HG03439 (cell line): Measurements from ENCODE around the gene PARD6B.
"Not testable (repeated sequence)": the region's sequence is repeated elsewhere in the genome, so short reads cannot be mapped to it uniquely, and the experiment has no call there.

Source experiments
- ATAC-seq: cut with Tn5 transposase; IDR thresholded peaks from one replicate; pipeline ENCODE4 v1.9.1; 2021; ENCODE audit warnings: mild to moderate bottlenecking, moderate library complexity; ENCODE audit not compliant: unreplicated experiment

Gene PARD6B

DNA sequence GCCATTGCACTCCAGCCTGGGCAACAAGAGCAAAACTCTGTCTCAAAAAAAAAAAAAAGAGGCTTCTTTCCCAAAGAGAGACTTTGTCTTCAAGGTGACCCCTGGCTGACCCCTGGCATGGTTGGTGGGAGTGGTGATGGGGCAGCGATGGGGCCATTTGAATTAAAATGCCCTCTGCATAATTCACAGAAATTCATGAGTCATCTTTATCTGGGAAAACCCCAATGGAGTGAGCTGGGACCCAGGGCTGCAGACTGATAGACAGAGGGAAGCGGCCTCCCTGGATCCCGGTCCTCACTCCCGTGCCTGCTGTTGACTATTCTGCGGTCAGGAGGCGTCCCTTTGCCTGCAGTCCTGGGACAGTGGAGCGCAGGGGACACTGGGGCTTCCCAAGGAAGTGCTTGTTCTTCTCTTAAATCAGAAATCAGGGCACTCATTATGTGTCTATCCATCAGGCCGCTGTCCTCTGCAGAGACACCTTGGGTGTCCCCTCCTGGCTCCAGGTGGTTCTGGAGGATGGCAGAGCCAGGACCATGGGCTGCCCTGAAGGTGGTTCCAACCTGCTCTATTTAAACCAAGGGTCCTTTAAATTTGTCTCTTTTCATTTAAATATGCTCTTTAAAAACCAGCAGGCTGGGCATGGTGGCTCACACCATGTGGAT lies 40.2 kb downstream of the PARD6B start:
- ATAC-seq, result not testable (repeated sequence)

- no peak for ATAC-seq
Measured at GRCh38 chr20:50772420-50773185, 41.2 kb downstream of the PARD6B start.

DNA sequence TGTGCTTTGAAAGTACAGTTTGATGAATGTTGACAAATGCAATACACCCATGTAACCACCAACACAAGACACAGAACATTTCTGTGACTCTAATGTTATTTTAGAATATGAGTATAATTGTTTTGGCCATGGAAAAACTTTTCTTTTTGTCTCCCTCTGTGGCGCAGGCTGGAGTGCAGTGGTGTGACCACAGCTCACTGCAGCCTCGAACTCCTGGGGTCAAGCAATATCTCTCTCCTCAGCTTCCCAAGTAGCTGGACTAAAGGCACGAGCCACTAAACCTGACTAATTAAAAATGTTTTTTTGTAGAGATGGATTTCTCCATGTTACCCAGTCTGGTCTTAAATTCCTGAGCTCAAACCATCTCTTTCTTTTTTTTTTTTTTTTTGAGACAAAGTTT lies 43.1 kb downstream of the PARD6B start:
- ATAC-seq, result no peak

DNA sequence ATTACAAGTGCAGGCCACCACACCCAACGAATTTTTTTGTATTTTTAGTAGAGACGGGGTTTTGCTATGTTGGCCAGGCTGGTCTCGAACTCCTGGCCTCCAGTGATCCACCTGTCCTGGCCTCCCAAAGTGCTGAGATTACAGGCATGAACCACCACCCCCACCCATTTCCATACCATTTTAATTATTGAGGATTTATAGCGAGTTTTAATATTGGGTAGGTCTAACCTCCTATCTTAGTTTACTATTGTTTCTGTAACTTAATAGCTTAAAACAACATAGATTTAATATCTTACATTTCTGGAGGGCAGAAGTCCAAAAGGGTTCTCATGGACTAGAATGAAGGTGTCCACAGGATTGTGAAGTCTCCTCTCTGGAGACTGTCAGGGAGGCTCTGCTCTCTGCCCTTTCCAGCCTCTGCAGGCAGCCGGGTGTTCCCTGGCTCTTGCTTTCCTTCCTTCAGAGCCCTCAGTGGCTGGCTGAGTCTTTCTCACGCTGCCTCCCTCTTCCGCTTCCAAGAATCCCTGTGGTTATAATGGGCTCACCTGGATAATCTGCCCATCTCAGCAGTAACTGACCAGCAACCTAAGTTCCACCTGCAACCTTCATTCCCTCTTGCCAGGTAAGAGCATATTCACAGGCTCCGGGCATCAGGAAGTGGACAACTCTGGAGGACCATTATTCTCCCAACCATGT lies 44.9 kb downstream of the PARD6B start:
- no peak for ATAC-seq

GRCh38 chr20:50777373-50777772 lies 46.0 kb downstream of the PARD6B start:
- ATAC-seq, result no peak

DNA sequence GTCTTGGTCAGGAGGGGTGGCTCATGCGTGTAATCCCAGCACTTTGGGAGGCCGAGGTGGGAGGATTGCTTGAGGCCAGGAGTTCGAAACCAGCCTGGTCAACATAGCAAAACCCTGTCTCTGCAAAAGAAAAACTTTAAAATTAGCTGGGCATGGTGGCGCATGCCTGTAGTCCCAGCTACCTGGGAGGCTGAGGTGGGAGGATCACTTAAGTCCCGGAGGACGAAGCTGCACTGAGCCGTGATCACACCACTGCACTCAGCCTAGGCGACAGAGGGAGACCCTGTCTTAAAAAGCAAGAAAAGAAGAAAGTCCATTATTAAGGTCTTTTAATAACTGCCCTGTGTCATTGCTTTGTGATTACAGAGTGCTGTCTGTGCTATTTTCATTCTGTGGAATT lies 47.6 kb downstream of the PARD6B start:
- not testable (repeated sequence) for ATAC-seq

GRCh38 chr20:50783390-50783789 lies 52.0 kb downstream of the PARD6B start:
- no peak for ATAC-seq

DNA sequence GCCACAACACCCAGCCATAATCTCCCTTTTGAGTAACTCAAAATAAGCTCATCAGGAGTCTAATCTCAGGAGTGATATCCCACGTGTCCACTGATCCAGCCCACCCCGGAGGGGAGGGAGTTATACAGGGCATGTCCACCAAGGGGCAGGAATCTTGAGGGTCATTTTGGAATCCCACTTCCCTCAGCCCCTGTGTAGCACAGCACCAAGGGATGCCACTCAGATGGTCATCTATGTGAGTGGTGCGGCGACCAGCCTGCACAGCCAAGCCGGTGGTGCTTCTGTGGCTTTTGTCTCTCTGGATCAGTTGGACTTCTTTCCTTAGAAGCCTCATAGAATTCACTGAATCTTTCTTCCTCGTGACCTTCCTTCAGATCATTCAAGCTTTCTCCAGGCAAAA lies 52.5 kb downstream of the PARD6B start:
- no peak for ATAC-seq

GRCh38 chr20:50784464-50784863 lies 53.1 kb downstream of the PARD6B start:
- no peak for ATAC-seq

GRCh38 chr20:50786703-50787102 lies 55.3 kb downstream of the PARD6B start:
- no peak for ATAC-seq

DNA sequence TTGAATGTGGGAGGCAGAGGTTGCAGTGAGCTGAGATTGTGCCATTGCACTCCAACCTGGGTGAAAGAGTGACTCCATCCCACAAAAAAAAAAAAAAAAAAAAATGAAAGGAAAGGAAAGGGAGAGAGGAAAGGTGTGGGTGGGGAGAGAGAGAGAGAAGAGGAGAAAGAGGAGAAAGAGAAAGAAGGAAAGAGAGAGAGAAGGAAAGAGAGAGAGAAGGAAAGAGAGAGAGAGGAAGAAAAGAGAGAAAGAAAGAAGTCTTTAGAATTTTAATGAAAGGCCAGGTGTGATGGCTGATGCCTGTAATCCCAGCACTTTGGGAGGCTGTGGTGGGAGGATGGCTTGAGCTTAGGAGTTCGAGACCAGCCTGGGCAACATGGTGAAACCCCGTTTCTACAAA lies 55.8 kb downstream of the PARD6B start:
- no peak for ATAC-seq

GRCh38 chr20:50788045-50788991 lies 56.9 kb downstream of the PARD6B start:
- no peak for ATAC-seq

DNA sequence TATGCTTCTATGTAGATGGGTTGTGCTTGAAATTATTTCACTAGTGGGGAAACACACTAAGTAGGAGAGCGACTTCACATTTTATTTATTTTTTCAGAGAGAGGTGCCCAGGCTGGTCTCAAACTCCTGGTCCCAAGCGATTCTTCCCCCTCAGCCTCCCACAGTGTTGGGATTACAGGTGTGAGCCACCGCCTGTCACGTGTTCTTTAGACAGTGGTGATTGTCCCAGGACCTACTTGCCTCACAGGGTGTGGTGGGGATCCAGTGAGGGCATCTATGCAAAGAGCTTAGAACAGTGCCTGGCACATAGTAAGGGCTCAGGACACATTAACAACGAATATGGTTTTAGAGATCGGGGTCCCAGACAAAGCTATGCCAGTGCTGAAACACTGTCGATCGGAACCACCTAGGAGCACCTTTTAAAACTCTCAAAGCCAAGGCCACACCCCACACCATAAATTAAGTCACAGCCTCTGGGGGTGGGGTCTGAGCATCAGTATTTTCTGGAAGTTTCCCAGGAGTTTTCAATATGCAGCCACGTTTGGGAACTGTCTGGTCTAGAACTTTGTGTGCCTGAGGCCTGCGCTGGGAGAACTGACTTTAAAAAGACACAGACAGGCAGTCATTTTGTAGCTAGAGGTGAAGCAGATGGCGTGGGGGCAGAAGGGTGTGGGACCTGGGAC lies 58.7 kb downstream of the PARD6B start:
- no peak for ATAC-seq

GRCh38 chr20:50790651-50791277 lies 59.4 kb downstream of the PARD6B start:
- ATAC-seq, result peak; percentile 43

DNA sequence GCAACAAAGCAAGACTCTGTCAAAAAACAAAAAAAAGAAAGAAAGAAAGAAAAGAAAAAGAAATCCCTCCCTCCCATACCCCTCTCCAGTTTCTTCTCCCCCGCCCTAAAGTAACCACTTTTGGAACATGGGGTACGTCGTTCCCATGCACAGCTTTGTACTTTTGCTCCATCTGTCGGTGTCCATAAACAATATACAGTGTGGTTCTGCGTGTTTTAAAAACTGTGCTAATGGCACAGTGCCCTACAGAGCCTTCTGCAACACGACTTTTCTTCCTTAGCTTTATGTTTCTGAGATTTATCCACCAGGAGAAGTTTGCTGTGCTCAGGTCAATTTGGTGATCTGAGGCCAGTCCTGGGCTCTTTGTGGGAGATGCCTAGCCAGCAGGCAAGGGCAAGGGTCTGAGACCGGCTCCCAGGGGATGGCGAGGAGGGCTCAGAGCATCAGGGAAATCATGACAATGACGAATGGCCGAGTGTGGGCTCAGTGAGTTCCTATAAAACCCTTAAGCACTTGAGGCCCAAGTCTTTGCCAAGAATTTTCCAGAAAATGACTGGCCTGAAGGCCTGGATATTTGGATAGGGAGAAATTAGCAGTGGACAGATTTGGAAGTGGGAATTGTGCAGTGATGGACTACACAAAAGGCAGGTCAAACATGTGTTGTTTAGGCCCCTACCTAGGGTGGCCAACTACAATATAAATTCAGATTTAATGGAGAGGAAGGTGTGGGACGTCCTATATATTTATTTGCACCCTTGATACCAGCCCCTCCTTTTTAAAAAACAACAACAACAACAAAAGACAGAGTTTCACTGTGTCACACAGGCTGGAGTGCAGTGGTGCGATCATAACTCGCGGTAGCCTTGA lies 61.6 kb downstream of the PARD6B start:
- no peak for ATAC-seq

DNA sequence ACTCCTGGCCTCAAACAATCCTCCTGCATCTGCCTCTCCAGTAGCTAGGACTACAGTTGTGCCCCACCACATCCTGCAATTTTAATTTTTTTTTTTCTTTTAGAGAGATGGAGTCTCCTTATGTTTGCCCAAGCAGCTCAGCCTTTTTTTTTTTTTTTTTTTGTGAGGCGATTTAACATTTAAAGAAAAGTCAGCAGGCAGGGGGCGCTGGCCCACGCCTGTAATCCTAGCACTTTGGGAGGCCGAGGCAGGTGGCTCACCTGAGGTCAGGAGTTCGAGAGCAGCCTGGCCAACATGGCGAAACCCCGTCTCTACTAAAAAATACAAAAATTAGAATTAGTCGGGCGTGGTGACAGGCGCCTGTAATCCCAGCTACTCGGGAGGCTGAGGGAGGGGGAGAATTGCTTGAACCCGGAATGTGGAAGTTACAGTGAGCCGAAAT lies 62.2 kb downstream of the PARD6B start:
- not testable (repeated sequence) for ATAC-seq

GRCh38 chr20:50794181-50794845 lies 62.9 kb downstream of the PARD6B start:
- ATAC-seq, result peak; percentile 5
